Sigmoid colon (tissue), 7 donors: ENCODE measurements around the gene SHISA5. TPM values are rescaled to one million over a fixed set of nuclear protein-coding genes. Genes with fewer than 3 reads are reported as not detected.
A peak's percentile ranks its signal among the peaks of the same experiment; 100 is the strongest.

Source experiments
- DNase-seq: peaks from one replicate; pipeline ENCODE4 v3.0.0-alpha.2; 2019
- H3K27ac ChIP-seq, 4 donors: fragments of 200-600 bp; sonication (generic); one replicate each; pipeline ENCODE4 v1.5.1; 2016 to 2019; ENCODE audit warnings: mild to moderate bottlenecking in 1 of 4
- H3K27me3 ChIP-seq, 3 donors: fragments of 200-600 bp; sonication (generic); one replicate each; pipeline ENCODE4 v1.5.1; 2019; ENCODE audit warnings: mild to moderate bottlenecking in 1 of 3
- H3K36me3 ChIP-seq, 4 donors: fragments of 200-600 bp; sonication (generic); one replicate each; pipeline ENCODE4 v1.5.1; 2016 to 2019
- H3K4me1 ChIP-seq, 4 donors: fragments of 200-600 bp; sonication (generic); one replicate each; pipeline ENCODE4 v1.5.1; 2017 to 2019
- H3K4me3 ChIP-seq, 4 donors: fragments of 200-600 bp; sonication (generic); one replicate each; pipeline ENCODE4 v1.5.1; 2017 to 2019; ENCODE audit warnings: mild to moderate bottlenecking in 2 of 4, moderate library complexity in 1 of 4
- H3K9me3 ChIP-seq, 4 donors: fragments of 200-600 bp in 3 of 4; sonication (generic) in 3 of 4; one replicate each; pipeline versions ENCODE4 v1.5.1 to v1.6.1; 2013 to 2019
- CTCF ChIP-seq, 4 experiments: fragments of 450-650 bp in 3 of 4; fragments of 200-600 bp in 1 of 4; IDR thresholded peaks; one replicate each; pipeline ENCODE4 v1.5.1; 2016 to 2019; ENCODE audit warnings: antibody characterized with exemption in 4 of 4, mild to moderate bottlenecking in 3 of 4, moderate library complexity in 2 of 4
- EP300 ChIP-seq, 4 donors: sonication (generic); formaldehyde crosslinking; IDR thresholded peaks; one replicate each; pipeline ENCODE4 v1.6.1; 2017; ENCODE audit warnings: antibody characterized with exemption in 4 of 4
- POLR2A ChIP-seq, 2 donors: fragments of 450-650 bp; IDR thresholded peaks; one replicate each; pipeline ENCODE4 v1.6.1; 2016; ENCODE audit warnings: antibody characterized with exemption in 2 of 2, mild to moderate bottlenecking in 2 of 2, moderate library complexity in 2 of 2
- POLR2AphosphoS5 ChIP-seq, 4 donors: sonication (generic); formaldehyde crosslinking; IDR thresholded peaks; one replicate each; pipeline ENCODE4 v1.6.1; 2017; ENCODE audit warnings: antibody characterized with exemption in 4 of 4
- whole genome bisulfite sequencing, 2 donors: extraction: QIAGEN DNeasy Blood & Tissue Kit; methylation state at CpG; one replicate each; pipeline ENCODE4 v1.1.7; 2013; 5-methylcytosine and 5-hydroxymethylcytosine counted together
- intact Hi-C: fragments of 100-400 bp; cut with DNase I; formaldehyde crosslinking; loops from one replicate; pipeline ENCODE4 v1.15.1; 2023
- polyA plus RNA-seq, 3 donors: library from polyadenylated mRNA; stranded (reverse); fragments of 200-250 nt; gene quantifications; one replicate each; pipeline ENCODE4 v1.2.3, GENCODE V29; 2013
- total RNA-seq, 4 donors: library from RNA; depleted of rRNA; stranded (reverse); fragments of >200 nt; gene quantifications; one replicate each; pipeline ENCODE4 v1.1.0, GENCODE V29; 2016
- donor health status: healthy with polysubstance abuse.
- donor health status: Bipolar disorder and iron deficiency.
- donor health status: healthy.

SHISA5 gene
- total and polyA plus RNA-seq, 7 donors: 57.7 to 142 (median 70.3) TPM

- Histone ChIP-seq H3K4me1 (peaks cover 0 to 54% (median 34%) of the 10 kb centered on the region in 4 donors), H3K27me3 (no peaks in the 10 kb centered on the region), H3K9me3 (no peaks in the 10 kb centered on the region), H3K27ac (no peak overlapping the region), H3K4me3 (no peak overlapping the region), H3K36me3 (peaks cover 0 to 21% (median 8%) of the 10 kb centered on the region in 4 donors)
- intact Hi-C loops: loop anchor here (5.0 to 10.0 kb wide), 2 partner anchors 206 to 243 kb away; no protein-coding TSS in a partner anchor
- no peak for DNase-seq
- TF ChIP-seq POLR2A (IDR thresholded peaks at IDR 0.05): no peak
- no peak for TF ChIP-seq CTCF (IDR thresholded peaks at IDR 0.05)
- no peak for TF ChIP-seq POLR2AphosphoS5 (IDR thresholded peaks at IDR 0.05)
- TF ChIP-seq EP300 (IDR thresholded peaks at IDR 0.05): no peak
- 84 to 87% methylated on average over 4 of the region's 4 CpGs for WGBS, 2 donors
Observed at GRCh38 chr3:48437812-48438211, 66.2 kb downstream of the SHISA5 start.

- DNase-seq: no peak
- no peak overlapping the region for H3K4me3 ChIP-seq
- H3K4me1 ChIP-seq: peaks cover 0 to 50% (median 31%) of the 10 kb centered on the region in 4 donors
- intact Hi-C loops: loop anchor here (1.0 to 10.0 kb wide), 3 partner anchors 164 to 242 kb away; no protein-coding TSS in a partner anchor
- no peaks in the 10 kb centered on the region for H3K9me3 ChIP-seq
- H3K36me3 ChIP-seq: peaks cover 0 to 21% (median 6%) of the 10 kb centered on the region in 4 donors
- H3K27me3 ChIP-seq: no peaks in the 10 kb centered on the region
- 86 to 89% methylated on average over 7 of the region's 7 CpGs for WGBS, 2 donors
- H3K27ac ChIP-seq: no peak overlapping the region
- TF ChIP-seq CTCF (IDR thresholded peaks at IDR 0.05) (no peak), POLR2A (IDR thresholded peaks at IDR 0.05) (no peak), POLR2AphosphoS5 (IDR thresholded peaks at IDR 0.05) (no peak), EP300 (IDR thresholded peaks at IDR 0.05) (no peak)
Observed at GRCh38 chr3:48436855-48437254, 67.1 kb downstream of the SHISA5 start.

GRCh38 chr3:48436477-48436787 lies 67.5 kb downstream of the SHISA5 start:
- peak overlapping the region; percentile 68 to 96 (median 93) for H3K27ac ChIP-seq
- H3K4me1 ChIP-seq: peaks cover 0 to 46% (median 27%) of the 10 kb centered on the region in 4 donors
- H3K36me3 ChIP-seq: peaks cover 0 to 20% (median 6%) of the 10 kb centered on the region in 4 donors
- H3K27me3 ChIP-seq: no peaks in the 10 kb centered on the region
- H3K9me3 ChIP-seq: no peaks in the 10 kb centered on the region
- intact Hi-C loops: loop anchor here (1.0 to 10.0 kb wide), 3 partner anchors 163 to 242 kb away; no protein-coding TSS in a partner anchor
- DNase-seq: no peak
- no peak overlapping the region for H3K4me3 ChIP-seq
- no peak for TF ChIP-seq EP300 (IDR thresholded peaks at IDR 0.05)
- TF ChIP-seq POLR2A (IDR thresholded peaks at IDR 0.05): no peak
- WGBS, 2 donors: 77 to 91% methylated on average over 1 of the region's 1 CpG

- WGBS, 2 donors: 45% methylated on average over 7 of the region's 7 CpGs
Observed at GRCh38 chr3:48435774-48436476, 68.0 kb downstream of the SHISA5 start.

More at GRCh38 chr3:48435774-48436476, 68.0 kb downstream of the SHISA5 start:
- Histone ChIP-seq H3K27me3 (no peaks in the 10 kb centered on the region), H3K9me3 (no peaks in the 10 kb centered on the region), H3K4me3 (no peak overlapping the region), H3K4me1 (peaks cover 0 to 41% (median 22%) of the 10 kb centered on the region in 4 donors), H3K36me3 (peaks cover 0 to 19% (median 6%) of the 10 kb centered on the region in 4 donors), H3K27ac (peak overlapping the region; percentile 68 to 96 (median 93))
- peak; percentile 94 for DNase-seq
- TF ChIP-seq POLR2AphosphoS5 (IDR thresholded peaks at IDR 0.05) (peak in 1 of 4 donors; percentile 17), CTCF (IDR thresholded peaks at IDR 0.05) (peak; percentile 98 to 100 (median 100)), POLR2A (IDR thresholded peaks at IDR 0.05) (no peak), EP300 (IDR thresholded peaks at IDR 0.05) (no peak)
- intact Hi-C loops: loop anchor here (1.0 to 10.0 kb wide), 4 partner anchors 35 to 241 kb away; no protein-coding TSS in a partner anchor
